Large intestine (tissue), 3 donors: ENCODE results near the gene FAM174C. TPM values are rescaled to one million over a fixed set of nuclear protein-coding genes. Genes with fewer than 3 reads are reported as not detected.

Source experiments
- DNase-seq, 2 donors: peaks; one replicate each; pipeline versions ENCODE4 v3.0.0 to v3.0.0-alpha.2; 2013
- H3K27ac ChIP-seq: one replicate; pipeline ENCODE4 v1.5.1; 2013; ENCODE audit warnings: low read length
- H3K27me3 ChIP-seq: 2 replicates; pipeline ENCODE4 v1.6.1; 2013; ENCODE audit warnings: low read length; ENCODE audit not compliant: control insufficient read depth, insufficient read depth
- H3K36me3 ChIP-seq: 2 replicates; pipeline ENCODE4 v1.6.1; 2013; ENCODE audit warnings: low read length; ENCODE audit not compliant: control insufficient read depth, insufficient read depth
- H3K4me1 ChIP-seq: one replicate; pipeline ENCODE4 v1.6.1; 2013; ENCODE audit warnings: low read length; ENCODE audit not compliant: control insufficient read depth, insufficient read depth
- H3K4me3 ChIP-seq: one replicate; pipeline ENCODE4 v1.5.1; 2013; ENCODE audit warnings: low read length
- H3K9me3 ChIP-seq: one replicate; pipeline ENCODE4 v1.6.1; 2013; ENCODE audit warnings: mild to moderate bottlenecking, low read depth, low read length, moderate library complexity; ENCODE audit not compliant: control insufficient read depth
- WGBS: methylation state at CpG from one replicate; pipeline ENCODE4 v1.1.5; 2013; ENCODE audit warnings: low lambda C conversion rate; ENCODE audit not compliant: insufficient coverage; 5-methylcytosine and 5-hydroxymethylcytosine counted together
- polyA plus RNA-seq: library from polyadenylated mRNA; unstranded; fragments of 120-200 nt; gene quantifications from one replicate; pipeline ENCODE4 v1.2.1, GENCODE V29; 2013

FAM174C gene
- polyA plus RNA-seq, 1 donor: 37.4 TPM

DNA sequence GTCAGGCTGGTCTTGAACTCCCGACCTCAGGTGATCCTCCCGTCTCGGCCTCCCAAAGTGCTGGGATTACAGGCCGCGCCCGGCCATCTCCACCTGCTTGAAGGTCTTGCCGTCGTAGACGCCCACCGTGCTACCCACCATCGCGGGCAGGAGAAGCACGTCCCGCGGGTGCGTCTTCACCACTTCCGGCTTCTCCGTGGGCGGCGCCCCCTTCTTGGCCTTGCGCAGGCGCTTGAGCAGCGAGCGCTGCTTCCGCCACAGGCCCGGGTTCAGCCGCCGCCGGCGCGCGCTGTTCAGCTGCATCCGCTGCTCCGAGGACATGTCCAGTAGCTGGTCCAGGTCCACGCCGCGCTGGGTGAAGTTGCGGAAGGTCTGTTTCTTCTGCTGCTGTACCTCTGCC, 32.0 kb downstream of the FAM174C start:
- DNase-seq: no peak
- H3K4me1 ChIP-seq: peaks cover 14% of the 10 kb centered on the region
- no peaks in the 10 kb centered on the region for H3K9me3 ChIP-seq
- WGBS: no CpG with 5 or more reads among the region's 38 CpGs
- no peak overlapping the region for H3K27ac ChIP-seq
- H3K27me3 ChIP-seq: no peaks in the 10 kb centered on the region
- no peak overlapping the region for H3K4me3 ChIP-seq
- no peaks in the 10 kb centered on the region for H3K36me3 ChIP-seq

DNA sequence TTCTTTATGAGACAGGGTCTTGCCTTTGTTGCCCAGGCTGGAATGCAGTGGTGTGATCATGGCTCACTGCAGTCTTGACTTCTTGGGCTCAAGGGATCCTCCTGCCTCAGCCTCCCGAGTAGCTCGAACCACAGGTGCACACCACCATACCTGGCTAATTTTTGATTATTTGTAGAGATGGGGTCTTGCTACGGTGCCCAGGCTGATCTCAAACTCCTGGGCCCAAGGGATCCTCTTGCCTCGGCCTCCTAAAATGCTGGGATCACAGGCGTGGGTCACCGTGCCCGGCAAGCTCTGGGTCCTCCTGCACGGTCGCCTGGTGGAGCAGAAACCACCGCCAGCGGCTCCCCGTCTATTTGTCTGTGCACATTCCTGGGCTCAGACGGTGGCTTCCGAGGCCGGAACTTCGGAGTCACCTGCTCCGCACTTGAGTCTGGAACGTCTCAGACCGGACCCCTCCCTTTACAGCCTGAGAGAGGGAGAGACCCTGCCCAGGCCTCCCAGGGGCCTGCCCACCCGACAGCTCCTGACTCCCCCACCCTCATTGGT, 32.5 kb downstream of the FAM174C start:
- DNase-seq: no peak
- H3K4me3 ChIP-seq: no peak overlapping the region

DNA sequence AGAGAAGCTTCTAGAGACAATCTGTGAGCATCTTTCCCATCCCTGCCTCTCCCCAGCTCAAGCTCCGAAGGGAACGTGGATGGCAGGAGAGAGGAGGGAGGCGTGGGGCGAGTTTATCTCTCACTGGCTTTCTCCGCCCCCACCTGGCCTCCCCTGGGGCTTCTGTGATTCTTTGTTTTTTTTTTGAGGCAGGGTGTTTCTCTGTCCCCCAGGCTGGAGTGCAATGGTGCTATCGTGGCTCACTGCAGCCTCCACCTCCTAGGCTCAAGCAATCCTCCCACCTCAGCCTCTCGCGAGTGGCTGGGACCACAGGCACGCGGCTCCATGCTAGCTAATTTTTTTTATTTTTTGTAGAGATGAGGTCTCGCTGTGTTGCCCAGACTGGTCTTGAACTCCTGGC, 33.4 kb downstream of the FAM174C start:
- no CpG with 5 or more reads among the region's 11 CpGs for WGBS
- no peaks in the 10 kb centered on the region for H3K36me3 ChIP-seq
- H3K4me3 ChIP-seq: no peak overlapping the region
- no peak overlapping the region for H3K27ac ChIP-seq
- H3K27me3 ChIP-seq: peaks cover 2% of the 10 kb centered on the region
- peaks cover 17% of the 10 kb centered on the region for H3K4me1 ChIP-seq
- no peaks in the 10 kb centered on the region for H3K9me3 ChIP-seq
- no peak for DNase-seq

More for the DNA sequence above, 32.5 kb downstream of the FAM174C start:
- Histone ChIP-seq H3K9me3 (no peaks in the 10 kb centered on the region), H3K36me3 (no peaks in the 10 kb centered on the region), H3K4me1 (peaks cover 14% of the 10 kb centered on the region), H3K27me3 (no peaks in the 10 kb centered on the region), H3K27ac (no peak overlapping the region)
- no CpG with 5 or more reads among the region's 20 CpGs for WGBS

DNA sequence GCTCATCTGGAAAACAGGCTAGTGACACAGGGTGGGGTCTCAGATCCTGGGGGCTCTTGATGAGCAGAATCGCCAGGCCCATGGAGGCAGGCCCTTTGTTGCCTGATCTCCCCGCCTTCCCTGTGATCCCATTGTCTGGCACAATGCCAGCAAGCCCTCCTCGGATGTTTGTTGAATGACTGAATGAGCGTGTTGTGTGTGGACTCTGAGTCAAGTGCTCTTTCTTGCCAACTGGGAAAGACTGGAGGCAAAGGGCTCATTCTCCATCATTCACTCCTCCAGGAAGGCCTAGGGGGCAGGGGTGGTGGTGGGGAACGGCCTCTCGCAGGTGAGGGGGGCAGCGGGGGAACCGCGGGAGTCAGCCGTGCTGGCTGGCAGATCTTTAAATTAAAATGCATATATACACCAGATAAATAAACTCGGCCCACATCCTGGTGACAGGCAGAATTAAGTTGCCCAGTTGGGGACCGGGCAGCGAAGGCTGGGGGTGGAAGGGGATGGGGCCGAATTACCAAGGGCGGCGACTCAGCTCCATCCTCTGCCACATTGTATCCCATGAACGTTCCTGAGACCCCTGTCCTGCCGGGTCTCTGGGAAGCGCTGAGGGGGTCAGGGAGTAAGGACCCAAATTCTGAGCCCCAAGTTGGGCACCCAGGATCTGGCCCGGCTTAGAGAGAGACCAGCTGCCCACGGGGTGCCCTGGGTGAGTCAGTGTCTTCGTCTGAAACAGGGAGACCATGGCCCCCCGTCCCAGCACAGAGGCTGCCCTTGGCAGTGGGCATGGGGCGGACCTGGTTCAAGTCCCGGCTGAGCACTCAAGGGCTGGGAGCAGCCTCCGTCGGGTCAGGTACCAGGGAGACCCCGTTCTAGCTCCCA, 34.9 kb downstream of the FAM174C start:
- no peaks in the 10 kb centered on the region for H3K36me3 ChIP-seq
- peaks cover 11% of the 10 kb centered on the region for H3K27me3 ChIP-seq
- no peak for DNase-seq
- peaks cover 13% of the 10 kb centered on the region for H3K4me1 ChIP-seq
- 80% methylated on average over 1 of the region's 28 CpGs for WGBS
- no peaks in the 10 kb centered on the region for H3K9me3 ChIP-seq
- H3K4me3 ChIP-seq: no peak overlapping the region
- no peak overlapping the region for H3K27ac ChIP-seq

DNA sequence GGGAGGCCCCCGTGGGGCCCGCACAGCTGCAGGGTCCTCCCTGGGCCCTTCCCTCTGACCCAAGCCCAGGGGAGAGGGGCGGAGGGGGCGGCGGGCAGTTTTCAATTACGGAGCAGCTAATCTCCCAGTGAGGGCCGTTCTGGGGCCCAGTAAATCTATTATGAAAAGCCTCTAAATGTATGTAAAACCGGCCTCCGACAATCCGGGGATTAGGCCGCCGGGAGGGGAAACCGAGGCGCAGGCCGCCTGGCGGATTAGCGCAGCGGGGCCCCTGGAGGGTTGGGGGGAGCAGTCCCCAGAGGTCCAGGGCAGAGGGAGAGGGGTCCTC, 35.5 kb downstream of the FAM174C start:
- DNase-seq: no peak
- Histone ChIP-seq H3K36me3 (no peaks in the 10 kb centered on the region), H3K4me3 (no peak overlapping the region), H3K4me1 (peaks cover 17% of the 10 kb centered on the region), H3K27me3 (peaks cover 15% of the 10 kb centered on the region), H3K27ac (no peak overlapping the region), H3K9me3 (no peaks in the 10 kb centered on the region)
- WGBS: no CpG with 5 or more reads among the region's 18 CpGs

DNA sequence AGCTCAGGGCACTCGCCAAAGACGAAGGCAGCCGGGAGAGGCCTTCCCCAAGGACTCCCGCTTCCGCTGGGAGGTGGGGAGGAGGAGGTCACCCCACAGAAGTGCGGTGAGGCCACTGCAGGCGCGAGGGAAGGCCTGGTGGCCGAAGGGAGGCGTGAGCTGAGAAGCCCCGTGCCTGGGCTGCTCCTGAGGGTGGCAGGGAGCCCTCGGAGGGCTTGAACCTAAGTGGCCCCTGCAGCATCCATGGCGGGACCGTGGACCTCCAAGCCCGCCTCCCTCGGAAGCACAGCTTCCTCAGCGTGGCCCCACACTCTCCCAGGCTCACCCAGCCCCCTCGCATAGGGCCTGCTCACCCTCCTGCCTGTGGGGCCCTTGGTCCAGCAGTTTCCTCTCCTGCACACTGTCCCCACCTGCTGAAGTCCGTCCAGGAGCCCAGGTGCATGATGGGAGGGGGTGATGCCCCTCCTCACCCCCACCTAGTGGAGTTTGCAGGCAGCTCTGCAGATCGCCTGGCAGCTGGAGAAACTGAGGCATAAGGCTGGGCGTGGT, 36.3 kb downstream of the FAM174C start:
- no peak overlapping the region for H3K4me3 ChIP-seq
- no peak for DNase-seq
- peaks cover 17% of the 10 kb centered on the region for H3K4me1 ChIP-seq
- peaks cover 23% of the 10 kb centered on the region for H3K27me3 ChIP-seq
- no peaks in the 10 kb centered on the region for H3K9me3 ChIP-seq
- H3K27ac ChIP-seq: no peak overlapping the region
- no peaks in the 10 kb centered on the region for H3K36me3 ChIP-seq
- no CpG with 5 or more reads among the region's 21 CpGs for WGBS

DNA sequence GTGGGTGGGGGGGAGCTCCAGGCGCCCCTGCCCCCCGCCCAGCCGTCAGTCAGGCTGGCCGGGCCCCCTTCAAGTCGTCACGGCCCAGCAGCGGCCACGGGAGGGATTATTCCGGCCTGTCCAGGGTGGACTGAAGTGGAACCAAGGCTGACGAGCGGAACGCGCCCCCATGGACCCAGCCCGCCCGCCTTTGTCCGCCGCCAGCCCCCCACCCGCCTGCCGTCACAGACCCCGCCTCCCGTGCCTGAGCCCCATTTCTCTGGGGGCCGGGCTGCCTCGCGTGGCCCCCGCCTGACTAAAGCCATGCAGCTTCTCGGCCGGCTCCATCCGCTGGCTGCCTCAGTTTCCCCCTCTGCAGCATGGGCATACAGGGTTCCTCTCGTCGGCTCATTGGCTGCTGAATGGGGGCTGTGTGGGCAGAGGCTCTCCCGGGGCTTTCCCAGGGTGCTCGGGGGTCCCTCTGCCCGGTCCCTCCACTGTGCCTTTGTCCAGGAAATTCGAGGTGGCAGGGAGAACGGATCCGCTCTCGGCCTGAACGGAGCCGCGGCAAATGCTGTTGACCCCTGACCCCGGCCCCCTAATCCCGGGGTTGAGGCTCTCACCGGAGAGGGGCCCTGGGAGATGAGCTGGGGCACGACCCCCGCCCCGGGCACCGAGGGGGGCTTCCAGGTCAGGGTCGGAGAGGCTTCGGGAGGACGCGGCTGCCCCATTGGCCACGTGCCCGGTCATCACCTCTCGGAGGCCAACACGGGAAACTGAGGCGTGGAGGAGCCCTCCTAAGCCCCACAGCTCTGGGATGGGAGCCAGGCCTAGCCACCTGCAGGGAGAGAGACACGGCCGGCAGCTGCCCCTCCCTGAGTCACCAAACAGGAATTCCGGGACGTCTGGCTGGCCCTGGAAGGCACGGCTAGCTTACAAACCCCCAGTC, 37.7 kb downstream of the FAM174C start:
- peaks cover 17% of the 10 kb centered on the region for H3K4me1 ChIP-seq
- H3K36me3 ChIP-seq: no peaks in the 10 kb centered on the region
- peak in 1 of 2 donors; percentile 28 for DNase-seq
- peaks cover 34% of the 10 kb centered on the region for H3K27me3 ChIP-seq
- no peak overlapping the region for H3K27ac ChIP-seq
- H3K4me3 ChIP-seq: no peak overlapping the region
- WGBS: no CpG with 5 or more reads among the region's 61 CpGs
- H3K9me3 ChIP-seq: no peaks in the 10 kb centered on the region

DNA sequence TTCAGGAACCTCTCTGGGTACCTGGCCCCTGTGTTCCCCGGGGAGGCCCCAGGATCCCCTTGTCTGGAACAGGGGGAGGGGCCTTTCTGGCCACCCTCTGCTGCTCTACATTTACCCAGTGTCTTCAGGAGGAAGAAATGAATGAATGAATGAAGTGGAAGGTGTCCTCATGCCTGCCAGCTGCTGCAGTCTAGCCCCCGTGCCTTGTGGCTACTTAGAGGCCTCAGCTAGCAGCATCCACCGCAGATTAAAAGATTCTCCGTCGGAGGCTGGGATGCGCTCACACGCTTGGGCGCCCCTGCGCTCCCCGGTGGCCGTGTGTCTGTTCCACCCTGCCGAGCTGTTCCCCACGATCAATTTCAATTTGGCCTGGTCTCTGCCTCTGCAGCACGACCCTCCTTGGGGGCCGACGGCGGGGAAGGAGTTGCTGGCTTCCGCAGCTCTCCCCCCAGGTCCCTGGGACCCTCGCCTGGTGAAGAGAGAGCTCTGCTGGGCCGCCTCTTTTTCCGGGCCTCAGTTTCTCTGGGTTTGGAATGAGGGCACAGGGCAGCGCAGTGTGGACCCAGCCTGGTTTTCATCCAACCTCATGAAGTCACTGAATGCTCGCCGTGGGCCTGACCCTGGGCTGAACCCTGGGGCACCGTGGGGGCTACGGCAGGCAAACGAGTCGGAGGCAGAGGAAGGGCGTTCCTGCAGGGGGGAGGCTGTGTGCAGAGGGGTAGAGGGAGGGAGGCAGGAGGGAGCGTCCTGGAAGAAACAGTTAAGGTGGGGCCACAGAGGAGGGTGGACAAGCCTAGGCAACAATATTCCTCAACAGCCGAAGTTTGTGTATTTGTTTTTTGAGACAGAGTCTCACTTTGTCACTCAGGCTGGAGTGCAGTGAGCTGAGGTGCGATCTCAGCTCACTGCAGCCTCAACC, 38.6 kb downstream of the FAM174C start:
- H3K4me3 ChIP-seq: no peak overlapping the region
- no peaks in the 10 kb centered on the region for H3K9me3 ChIP-seq
- H3K4me1 ChIP-seq: peaks cover 20% of the 10 kb centered on the region
- no peak overlapping the region for H3K27ac ChIP-seq
- H3K36me3 ChIP-seq: no peaks in the 10 kb centered on the region
- H3K27me3 ChIP-seq: peaks cover 41% of the 10 kb centered on the region
- no peak for DNase-seq
- WGBS: no CpG with 5 or more reads among the region's 32 CpGs

DNA sequence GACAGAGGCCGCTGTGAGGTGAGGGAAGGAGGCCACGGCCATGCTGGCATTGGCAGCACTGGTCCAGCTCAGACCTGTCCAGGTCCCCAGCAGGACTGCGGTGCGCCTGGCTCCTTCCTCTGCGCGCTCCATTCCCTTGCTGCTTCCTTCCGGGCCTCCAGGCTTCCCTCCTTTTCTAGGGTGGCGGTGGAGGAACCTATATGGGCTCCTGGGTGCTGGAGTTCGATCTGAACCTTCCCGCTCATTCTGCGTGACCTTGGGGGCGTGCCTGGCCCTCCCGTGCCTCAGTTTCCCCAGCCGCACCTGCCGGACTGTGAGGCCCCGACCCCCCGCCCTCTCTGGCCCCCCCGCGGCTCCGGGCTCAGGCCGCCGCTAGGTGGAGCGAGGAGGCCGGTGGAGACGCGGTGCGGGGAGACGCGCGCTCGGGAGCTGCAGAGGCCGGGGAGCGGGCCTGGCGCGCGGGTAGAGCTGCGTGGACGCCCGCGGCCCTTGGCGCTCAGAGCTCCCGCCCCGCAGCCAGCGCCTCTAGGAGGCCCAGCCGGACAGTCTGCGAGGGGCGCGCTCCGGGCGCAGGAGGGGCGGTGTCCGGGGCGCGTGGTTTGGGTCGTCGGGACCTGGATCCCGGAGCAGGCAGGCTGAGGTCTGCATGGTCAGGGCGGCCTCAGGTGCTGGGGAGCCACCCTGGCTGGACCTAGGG, 40.3 kb downstream of the FAM174C start:
- Histone ChIP-seq H3K27ac (no peak overlapping the region), H3K36me3 (no peaks in the 10 kb centered on the region), H3K4me3 (no peak overlapping the region), H3K27me3 (peaks cover 47% of the 10 kb centered on the region), H3K4me1 (peaks cover 23% of the 10 kb centered on the region), H3K9me3 (no peaks in the 10 kb centered on the region)
- WGBS: no CpG with 5 or more reads among the region's 58 CpGs
- DNase-seq: peak; percentile 44 to 50
